Measurements from ENCODE around the gene CDKAL1.

- no peak for TF ChIP-seq POLR2AphosphoS5 (IDR thresholded peaks at IDR 0.05; ENCODE audit: low read depth, low read length)
- TF ChIP-seq POLR2A (IDR thresholded peaks at IDR 0.05; ENCODE audit: low read depth, low read length) = no peak
- no peak for TF ChIP-seq TAF1 (IDR thresholded peaks at IDR 0.05; ENCODE audit: low read depth, low read length)
- no peak for TF ChIP-seq SPI1 (IDR thresholded peaks at IDR 0.05; ENCODE audit: low read depth, low read length)
- TF ChIP-seq POU2F2 (IDR thresholded peaks at IDR 0.05; ENCODE audit: low read depth, low read length) = no peak
Measured at GRCh38 chr6:20647585-20647984, 113.3 kb downstream of the CDKAL1 start.
